Breast epithelium (tissue), 4 donors: ENCODE data around the gene ASCC2. TPM values are rescaled to one million over a fixed set of nuclear protein-coding genes. Genes with fewer than 3 reads are reported as not detected.
"Not testable (repeated sequence)": the region's sequence is repeated elsewhere in the genome, so short reads cannot be mapped to it uniquely, and the experiment has no call there.

Experiments used
- DNase-seq, 2 donors: peaks; one replicate each; pipeline ENCODE4 v3.0.0-alpha.2; 2019; ENCODE audit warnings: low spot score in 2 of 2
- H3K27ac ChIP-seq, 2 donors: fragments of 200-600 bp; sonication (generic) in 1 of 2; one replicate each; pipeline ENCODE4 v1.5.1; 2016 to 2019; ENCODE audit warnings: mild to moderate bottlenecking in 1 of 2
- H3K27me3 ChIP-seq, 2 donors: fragments of 200-600 bp; sonication (generic) in 1 of 2; one replicate each; pipeline versions ENCODE4 v1.5.1 to v1.6.0; 2017 to 2019; ENCODE audit warnings: control low read depth in 1 of 2, mild to moderate bottlenecking in 1 of 2
- H3K36me3 ChIP-seq: fragments of 200-600 bp; one replicate; pipeline ENCODE4 v1.5.1; 2019
- H3K4me1 ChIP-seq, 2 donors: fragments of 200-600 bp; sonication (generic); one replicate each; pipeline ENCODE4 v1.5.1; 2016 to 2019; ENCODE audit warnings: control low read depth in 1 of 2
- H3K4me3 ChIP-seq, 3 donors: fragments of 200-600 bp; sonication (generic); 1 replicate in 2 of 3; 2 replicates in 1 of 3; pipeline ENCODE4 v1.5.1; 2016 to 2019; ENCODE audit warnings: mild to moderate bottlenecking in 3 of 3, moderate library complexity in 2 of 3
- H3K9me3 ChIP-seq, 2 donors: fragments of 200-600 bp; sonication (generic) in 1 of 2; one replicate each; pipeline ENCODE4 v1.5.1; 2016 to 2019; ENCODE audit warnings: control low read depth in 1 of 2
- CTCF ChIP-seq, 3 donors: fragments of 450-650 bp; IDR thresholded peaks; one replicate each; pipeline ENCODE4 v1.5.1; 2016 to 2017; ENCODE audit warnings: antibody characterized with exemption in 3 of 3, mild to moderate bottlenecking in 3 of 3, moderate library complexity in 3 of 3
- POLR2A ChIP-seq: fragments of 450-650 bp; IDR thresholded peaks from one replicate; pipeline ENCODE4 v1.6.1; 2016; ENCODE audit warnings: antibody characterized with exemption, mild to moderate bottlenecking, moderate library complexity
- POLR2AphosphoS5 ChIP-seq, 3 donors: sonication (generic); formaldehyde crosslinking; IDR thresholded peaks; one replicate each; pipeline ENCODE4 v1.6.1; 2017; ENCODE audit warnings: antibody characterized with exemption in 3 of 3
- intact Hi-C: fragments of 100-400 bp; cut with DNase I; formaldehyde crosslinking; loops from one replicate; pipeline ENCODE4 v1.15.1; 2023; ENCODE audit warnings: low total_unique reads
- total RNA-seq, 3 donors: library from RNA; depleted of rRNA; stranded (reverse); fragments of >200 nt; gene quantifications; one replicate each; pipeline ENCODE4 v1.1.0, GENCODE V29; 2016

The ASCC2 gene
- total RNA-seq, 3 donors from 2014 or later: 37.0 to 60.3 (median 45.8) TPM

- no peak overlapping the region for H3K27ac ChIP-seq
- no peak for DNase-seq
- intact Hi-C loops: no loop called here
- H3K36me3 ChIP-seq: no peaks in the 10 kb centered on the region
- no peak for TF ChIP-seq POLR2A
- no peak for TF ChIP-seq CTCF (IDR thresholded peaks at IDR 0.05)
- no peak for TF ChIP-seq POLR2AphosphoS5 (IDR thresholded peaks at IDR 0.05)
- H3K9me3 ChIP-seq: no peaks in the 10 kb centered on the region
- no peaks in the 10 kb centered on the region for H3K27me3 ChIP-seq
- no peak overlapping the region for H3K4me3 ChIP-seq
- H3K4me1 ChIP-seq: peaks cover 0 to 9% of the 10 kb centered on the region in 2 donors
Measured at GRCh38 chr22:29834046-29834445, 4.0 kb downstream of the ASCC2 start.

GRCh38 chr22:29833392-29833965 is 4.6 kb downstream of the ASCC2 start:
- H3K4me3 ChIP-seq: no peak overlapping the region
- H3K9me3 ChIP-seq: no peaks in the 10 kb centered on the region
- intact Hi-C loops: no loop called here
- H3K27me3 ChIP-seq: no peaks in the 10 kb centered on the region
- peaks cover 0 to 9% of the 10 kb centered on the region in 2 donors for H3K4me1 ChIP-seq
- DNase-seq: no peak
- no peak for TF ChIP-seq POLR2AphosphoS5 (IDR thresholded peaks at IDR 0.05)
- TF ChIP-seq CTCF (IDR thresholded peaks at IDR 0.05): no peak
- TF ChIP-seq POLR2A: no peak
- H3K36me3 ChIP-seq: no peaks in the 10 kb centered on the region
- no peak overlapping the region for H3K27ac ChIP-seq

- Histone ChIP-seq H3K27me3 (no peaks in the 10 kb centered on the region), H3K4me3 (no peak overlapping the region), H3K9me3 (no peaks in the 10 kb centered on the region), H3K4me1 (peaks cover 0 to 2% of the 10 kb centered on the region in 2 donors), H3K27ac (no peak overlapping the region), H3K36me3 (no peaks in the 10 kb centered on the region)
- TF ChIP-seq POLR2A: no peak
- TF ChIP-seq CTCF (IDR thresholded peaks at IDR 0.05): no peak
- TF ChIP-seq POLR2AphosphoS5 (IDR thresholded peaks at IDR 0.05): no peak
- no peak for DNase-seq
- intact Hi-C loops: no loop called here
Measured at GRCh38 chr22:29831958-29832357, 6.1 kb downstream of the ASCC2 start.

GRCh38 chr22:29831186-29831921 is 6.7 kb downstream of the ASCC2 start:
- Histone ChIP-seq H3K4me3 (no peak overlapping the region), H3K27me3 (no peaks in the 10 kb centered on the region), H3K4me1 (no peaks in the 10 kb centered on the region), H3K9me3 (no peaks in the 10 kb centered on the region), H3K27ac (no peak overlapping the region), H3K36me3 (no peaks in the 10 kb centered on the region)
- intact Hi-C loops: no loop called here
- DNase-seq: no peak
- TF ChIP-seq POLR2A (no peak), POLR2AphosphoS5 (IDR thresholded peaks at IDR 0.05) (no peak), CTCF (IDR thresholded peaks at IDR 0.05) (no peak)

- no peak overlapping the region for H3K27ac ChIP-seq
- no peaks in the 10 kb centered on the region for H3K9me3 ChIP-seq
Measured at GRCh38 chr22:29830585-29830984, 7.5 kb downstream of the ASCC2 start.

GRCh38 chr22:29827726-29828125 is 10.3 kb downstream of the ASCC2 start:
- H3K27me3 ChIP-seq, H3K4me3 ChIP-seq, intact Hi-C loops, H3K4me1 ChIP-seq, H3K36me3 ChIP-seq, DNase-seq, H3K27ac ChIP-seq, H3K9me3 ChIP-seq: not testable (repeated sequence)

More at GRCh38 chr22:29830585-29830984, 7.5 kb downstream of the ASCC2 start:
- Histone ChIP-seq H3K4me3 (no peak overlapping the region), H3K36me3 (no peaks in the 10 kb centered on the region), H3K4me1 (no peaks in the 10 kb centered on the region), H3K27me3 (no peaks in the 10 kb centered on the region)
- TF ChIP-seq POLR2AphosphoS5 (IDR thresholded peaks at IDR 0.05): no peak
- TF ChIP-seq POLR2A: no peak
- no peak for TF ChIP-seq CTCF (IDR thresholded peaks at IDR 0.05)
- intact Hi-C loops: no loop called here
- DNase-seq: no peak
